Measurements from ENCODE around the gene CYP19A1.

- TF ChIP-seq CTCF (conservative IDR thresholded peaks at IDR 0.05) (no peak), EZH2 (IDR thresholded peaks at IDR 0.05; ENCODE audit: low read depth) (no peak)
Observed at GRCh38 chr15:51181905-51182304, 156.5 kb downstream of the CYP19A1 start.

Data from PC-9 (cell line).